ENCODE measurements around the gene KIF26B. TPM values are rescaled to one million over a fixed set of nuclear protein-coding genes. Genes with fewer than 3 reads are reported as not detected.

The KIF26B gene
- total and polyA plus RNA-seq, 8 donors, result 0.15 to 3.2 (median 0.89) TPM; not detected in 1

DNA sequence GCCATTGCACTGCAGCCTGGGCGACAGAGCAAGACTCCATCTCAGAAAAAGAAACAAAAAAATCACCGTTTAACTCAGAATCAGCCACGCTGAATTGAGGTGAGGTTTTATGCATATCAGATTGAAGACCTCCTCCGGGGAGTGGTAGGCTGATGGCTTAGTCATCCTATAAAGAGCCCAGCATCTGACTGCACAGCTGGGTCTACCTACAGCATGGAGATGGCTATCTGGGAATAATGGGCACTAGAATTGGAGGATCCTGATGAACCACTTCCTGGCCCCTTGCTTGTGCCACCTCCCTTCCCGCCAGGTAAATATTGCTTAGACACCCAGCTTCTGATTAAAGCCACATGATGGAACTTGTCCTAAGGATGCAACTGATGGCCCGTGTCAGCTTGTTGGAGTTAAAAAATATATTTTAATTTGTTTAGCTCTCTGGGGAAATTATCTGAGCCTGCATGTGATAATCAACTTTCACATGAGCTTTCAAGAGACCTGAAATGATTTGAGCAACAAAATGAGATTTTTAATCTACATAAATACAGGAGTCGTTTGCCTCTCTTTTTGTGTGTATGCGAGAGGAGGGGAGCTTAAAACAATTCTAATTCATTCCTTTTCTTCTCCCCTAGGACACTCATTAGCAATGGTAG, 157.2 kb downstream of the KIF26B start:
- Histone ChIP-seq H3K9me3 (no peaks in the 10 kb centered on the region), H3K4me3 (no peak overlapping the region), H3K36me3 (no peaks in the 10 kb centered on the region), H3K27me3 (no peaks in the 10 kb centered on the region), H3K4me1 (peaks cover 0 to 15% (median 5%) of the 10 kb centered on the region in 4 donors), H3K27ac (no peak overlapping the region)
- DNase-seq, result no peak
- TF ChIP-seq POLR2AphosphoS5 (IDR thresholded peaks at IDR 0.05) (no peak), CTCF (IDR thresholded peaks at IDR 0.05) (no peak), EP300 (IDR thresholded peaks at IDR 0.05) (no peak), POLR2A (IDR thresholded peaks at IDR 0.05) (no peak)
- WGBS, 5 donors, result 84 to 89% (median 87%) methylated on average over 8 of the region's 8 CpGs
- intact Hi-C loops (cut with DNase I; ENCODE audit: low total_unique reads), result no loop called here

DNA sequence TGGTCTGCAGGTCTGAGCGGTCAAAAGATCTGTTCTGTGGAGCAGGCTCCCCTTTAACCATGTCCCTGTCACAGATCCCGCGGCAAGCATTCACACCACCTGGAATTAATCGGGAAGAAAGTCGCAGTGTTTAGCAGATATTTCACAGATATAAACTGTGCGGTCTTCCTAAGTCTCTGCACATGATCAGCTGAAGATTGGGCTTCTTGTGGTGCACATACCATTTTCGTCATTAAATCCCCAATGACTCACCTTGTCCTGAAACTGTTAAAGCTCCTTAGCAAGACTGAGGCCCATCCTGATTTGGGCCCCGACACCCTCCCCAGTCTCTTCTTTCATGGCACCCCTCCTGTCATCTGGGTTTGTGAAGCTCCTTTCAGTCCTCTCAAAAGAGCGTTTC, 158.8 kb downstream of the KIF26B start:
- peaks cover 0 to 10% (median 2%) of the 10 kb centered on the region in 4 donors for H3K4me1 ChIP-seq
- 90 to 98% (median 94%) methylated on average over 9 of the region's 9 CpGs for WGBS, 5 donors
- intact Hi-C loops (cut with DNase I; ENCODE audit: low total_unique reads), result no loop called here
- H3K9me3 ChIP-seq, result no peaks in the 10 kb centered on the region
- TF ChIP-seq CTCF (IDR thresholded peaks at IDR 0.05) (no peak), EP300 (IDR thresholded peaks at IDR 0.05) (no peak), POLR2AphosphoS5 (IDR thresholded peaks at IDR 0.05) (no peak), POLR2A (IDR thresholded peaks at IDR 0.05) (no peak)
- no peak for DNase-seq
- H3K27me3 ChIP-seq, result no peaks in the 10 kb centered on the region
- no peaks in the 10 kb centered on the region for H3K36me3 ChIP-seq
- H3K4me3 ChIP-seq, result no peak overlapping the region
- H3K27ac ChIP-seq, result no peak overlapping the region

DNA sequence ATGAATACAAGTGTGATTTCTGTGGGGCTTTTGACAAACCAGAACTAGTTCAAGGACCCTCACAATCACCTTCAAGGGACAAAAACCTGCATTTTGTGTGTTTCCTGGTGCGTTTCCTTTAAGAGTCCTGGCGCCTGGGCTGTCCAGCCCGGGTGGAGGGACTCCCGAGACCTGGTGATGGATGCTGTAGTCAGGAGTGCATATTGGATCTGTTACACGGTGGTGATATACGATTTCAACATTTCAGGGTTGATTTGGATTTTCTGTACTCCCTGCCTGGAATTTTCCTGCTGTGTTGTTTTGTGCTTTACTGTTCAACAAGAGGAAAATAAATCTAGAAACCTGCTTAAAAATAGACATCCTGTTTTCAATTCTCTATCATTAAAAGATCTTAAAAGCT, 162.0 kb downstream of the KIF26B start:
- 76 to 90% (median 82%) methylated on average over 6 of the region's 6 CpGs for WGBS, 5 donors
- no peaks in the 10 kb centered on the region for H3K36me3 ChIP-seq
- H3K9me3 ChIP-seq, result no peaks in the 10 kb centered on the region
- TF ChIP-seq CTCF (IDR thresholded peaks at IDR 0.05) (no peak), POLR2AphosphoS5 (IDR thresholded peaks at IDR 0.05) (no peak)
- H3K27me3 ChIP-seq, result no peaks in the 10 kb centered on the region
- H3K27ac ChIP-seq, result no peak overlapping the region
- no peak for DNase-seq
- H3K4me3 ChIP-seq, result no peak overlapping the region
- H3K4me1 ChIP-seq, result peaks cover 0 to 4% (median 0%) of the 10 kb centered on the region in 4 donors
- intact Hi-C loops (cut with DNase I; ENCODE audit: low total_unique reads), result no loop called here

DNA sequence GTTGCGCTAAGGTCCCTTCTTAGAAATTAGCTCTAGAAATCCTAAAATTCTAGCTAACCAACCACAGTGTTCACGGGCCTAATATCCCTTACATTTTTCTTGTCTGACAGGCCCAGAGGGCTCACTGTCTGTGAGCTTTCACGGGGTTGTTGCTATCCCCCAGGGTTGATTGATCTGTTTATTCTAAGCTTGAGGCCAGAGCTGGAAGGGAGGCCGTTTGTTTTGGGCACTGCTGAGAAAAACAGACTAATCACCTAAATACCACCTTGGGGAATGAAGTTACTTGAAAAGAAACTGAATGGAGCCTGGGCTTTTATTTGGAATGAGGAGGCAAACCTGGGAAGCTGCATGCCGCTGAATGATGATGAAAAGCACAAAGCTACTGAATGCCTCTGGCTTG, 162.4 kb downstream of the KIF26B start:
- intact Hi-C loops (cut with DNase I; ENCODE audit: low total_unique reads), result no loop called here
- Histone ChIP-seq H3K36me3 (no peaks in the 10 kb centered on the region), H3K27me3 (no peaks in the 10 kb centered on the region), H3K4me3 (no peak overlapping the region), H3K27ac (no peak overlapping the region), H3K4me1 (peaks cover 0 to 4% (median 0%) of the 10 kb centered on the region in 4 donors), H3K9me3 (no peaks in the 10 kb centered on the region)
- 73 to 80% (median 77%) methylated on average over 5 of the region's 5 CpGs for WGBS, 5 donors
- no peak for DNase-seq
- no peak for TF ChIP-seq POLR2AphosphoS5 (IDR thresholded peaks at IDR 0.05)
- no peak for TF ChIP-seq EP300 (IDR thresholded peaks at IDR 0.05)
- TF ChIP-seq POLR2A (IDR thresholded peaks at IDR 0.05), result no peak

DNA sequence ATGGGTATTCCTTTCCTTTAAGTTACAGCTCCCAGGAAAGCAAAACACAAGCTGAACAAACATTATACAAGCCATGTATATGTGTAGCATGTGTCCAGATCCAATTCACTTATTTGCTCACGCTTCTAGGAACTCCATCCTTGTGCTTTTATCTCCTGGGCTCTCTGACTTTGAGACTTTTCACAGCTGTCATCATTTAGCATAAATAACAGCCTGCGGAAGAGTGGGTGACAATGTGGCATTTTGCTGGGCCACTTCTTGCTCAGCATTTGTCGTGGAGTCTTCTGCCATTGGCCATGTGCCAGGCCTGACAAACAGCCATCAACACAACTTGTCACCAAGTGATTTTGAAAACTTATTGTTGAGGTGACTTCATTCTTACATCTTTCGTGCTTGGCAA, 164.3 kb downstream of the KIF26B start:
- TF ChIP-seq POLR2AphosphoS5 (IDR thresholded peaks at IDR 0.05), result no peak
- no peak for TF ChIP-seq CTCF (IDR thresholded peaks at IDR 0.05)
- no peak for TF ChIP-seq POLR2A (IDR thresholded peaks at IDR 0.05)
- TF ChIP-seq EP300 (IDR thresholded peaks at IDR 0.05), result no peak
- H3K27ac ChIP-seq, result no peak overlapping the region
- intact Hi-C loops (cut with DNase I; ENCODE audit: low total_unique reads), result no loop called here
- no peaks in the 10 kb centered on the region for H3K27me3 ChIP-seq
- no peak for DNase-seq
- no peak overlapping the region for H3K4me3 ChIP-seq
- H3K36me3 ChIP-seq, result no peaks in the 10 kb centered on the region
- peaks cover 0 to 4% (median 0%) of the 10 kb centered on the region in 4 donors for H3K4me1 ChIP-seq
- 60 to 71% (median 65%) methylated on average over 4 of the region's 4 CpGs for WGBS, 5 donors
- H3K9me3 ChIP-seq, result no peaks in the 10 kb centered on the region

Data from stomach (tissue), 9 donors.